ENCODE data around the gene STK32C. TPM values are rescaled to one million over a fixed set of nuclear protein-coding genes. Genes with fewer than 3 reads are reported as not detected.
"Not testable (repeated sequence)": the region's sequence is repeated elsewhere in the genome, so short reads cannot be mapped to it uniquely, and the experiment has no call there.

Gene STK32C
- total RNA-seq, 1 experiment from 2014 or later = 5.5 TPM

GRCh38 chr10:132164761-132165278 lies 142.9 kb downstream of the STK32C start:
- Histone ChIP-seq H3K9me3 (replicated peaks) (no peaks in the 10 kb centered on the region), H3K27ac (no peak overlapping the region), H3K36me3 (no peaks in the 10 kb centered on the region), H3K4me3 (no peak overlapping the region), H3K4me1 (replicated peaks) (no peaks in the 10 kb centered on the region), H3K27me3 (replicated peaks) (no peaks in the 10 kb centered on the region)
- DNase-seq (ENCODE audit: low read depth in 1 of 2, low spot score in 2 of 2) = no peak

GRCh38 chr10:132163826-132164515 lies 143.8 kb downstream of the STK32C start:
- H3K9me3 ChIP-seq (replicated peaks) = no peaks in the 10 kb centered on the region
- H3K4me1 ChIP-seq (replicated peaks) = no peaks in the 10 kb centered on the region
- no peak overlapping the region for H3K27ac ChIP-seq
- H3K36me3 ChIP-seq = no peaks in the 10 kb centered on the region
- DNase-seq (ENCODE audit: low read depth in 1 of 2, low spot score in 2 of 2) = no peak
- H3K27me3 ChIP-seq (replicated peaks) = no peaks in the 10 kb centered on the region
- H3K4me3 ChIP-seq = no peak overlapping the region

- Histone ChIP-seq H3K9me3 (replicated peaks) (no peaks in the 10 kb centered on the region), H3K4me1 (replicated peaks) (no peaks in the 10 kb centered on the region), H3K27me3 (replicated peaks) (no peaks in the 10 kb centered on the region), H3K27ac (no peak overlapping the region), H3K36me3 (no peaks in the 10 kb centered on the region), H3K4me3 (no peak overlapping the region)
- no peak for DNase-seq (ENCODE audit: low read depth in 1 of 2, low spot score in 2 of 2)
Observed at GRCh38 chr10:132163278-132163765, 144.4 kb downstream of the STK32C start.

GRCh38 chr10:132162590-132163277 lies 145.0 kb downstream of the STK32C start:
- no peaks in the 10 kb centered on the region for H3K27me3 ChIP-seq (replicated peaks)
- no peak overlapping the region for H3K27ac ChIP-seq
- no peak for DNase-seq (ENCODE audit: low read depth in 1 of 2, low spot score in 2 of 2)
- no peak overlapping the region for H3K4me3 ChIP-seq
- no peaks in the 10 kb centered on the region for H3K36me3 ChIP-seq
- H3K4me1 ChIP-seq (replicated peaks) = no peaks in the 10 kb centered on the region
- H3K9me3 ChIP-seq (replicated peaks) = no peaks in the 10 kb centered on the region

GRCh38 chr10:132162021-132162531 lies 145.7 kb downstream of the STK32C start:
- DNase-seq (ENCODE audit: low read depth in 1 of 2, low spot score in 2 of 2) = no peak
- no peak overlapping the region for H3K4me3 ChIP-seq
- H3K9me3 ChIP-seq (replicated peaks) = no peaks in the 10 kb centered on the region
- H3K27ac ChIP-seq = no peak overlapping the region
- H3K27me3 ChIP-seq (replicated peaks) = no peaks in the 10 kb centered on the region
- no peaks in the 10 kb centered on the region for H3K36me3 ChIP-seq
- H3K4me1 ChIP-seq (replicated peaks) = no peaks in the 10 kb centered on the region

GRCh38 chr10:132160834-132161622 lies 146.7 kb downstream of the STK32C start:
- H3K9me3 ChIP-seq (replicated peaks); H3K27ac ChIP-seq; H3K27me3 ChIP-seq (replicated peaks); H3K4me1 ChIP-seq (replicated peaks); H3K36me3 ChIP-seq; H3K4me3 ChIP-seq; DNase-seq (ENCODE audit: low read depth in 1 of 2, low spot score in 2 of 2): not testable (repeated sequence)

- not testable (repeated sequence) for H3K36me3 ChIP-seq; H3K27ac ChIP-seq; H3K4me1 ChIP-seq (replicated peaks); H3K9me3 ChIP-seq (replicated peaks); H3K27me3 ChIP-seq (replicated peaks); DNase-seq (ENCODE audit: low read depth in 1 of 2, low spot score in 2 of 2); H3K4me3 ChIP-seq
Observed at GRCh38 chr10:132160231-132160630, 147.5 kb downstream of the STK32C start.

GRCh38 chr10:132159302-132160230 lies 148.2 kb downstream of the STK32C start:
- not testable (repeated sequence) for DNase-seq (ENCODE audit: low read depth in 1 of 2, low spot score in 2 of 2); H3K4me1 ChIP-seq (replicated peaks); H3K4me3 ChIP-seq; H3K36me3 ChIP-seq; H3K27me3 ChIP-seq (replicated peaks); H3K27ac ChIP-seq; H3K9me3 ChIP-seq (replicated peaks)

GRCh38 chr10:132158823-132159222 lies 148.9 kb downstream of the STK32C start:
- H3K4me1 ChIP-seq (replicated peaks) = no peaks in the 10 kb centered on the region
- H3K36me3 ChIP-seq = no peaks in the 10 kb centered on the region
- no peaks in the 10 kb centered on the region for H3K9me3 ChIP-seq (replicated peaks)
- no peak overlapping the region for H3K27ac ChIP-seq
- no peak overlapping the region for H3K4me3 ChIP-seq
- no peak for DNase-seq (ENCODE audit: low read depth in 1 of 2, low spot score in 2 of 2)
- no peaks in the 10 kb centered on the region for H3K27me3 ChIP-seq (replicated peaks)

GRCh38 chr10:132158122-132158741 lies 149.5 kb downstream of the STK32C start:
- H3K27ac ChIP-seq = no peak overlapping the region
- H3K4me1 ChIP-seq (replicated peaks) = no peaks in the 10 kb centered on the region

More at GRCh38 chr10:132158122-132158741, 149.5 kb downstream of the STK32C start:
- Histone ChIP-seq H3K9me3 (replicated peaks) (no peaks in the 10 kb centered on the region), H3K27me3 (replicated peaks) (no peaks in the 10 kb centered on the region), H3K4me3 (no peak overlapping the region), H3K36me3 (no peaks in the 10 kb centered on the region)
- DNase-seq (ENCODE audit: low read depth in 1 of 2, low spot score in 2 of 2) = no peak

All from SJSA1 (cell line).